Vagina (tissue), 2 donors: ENCODE measurements around the gene PPFIA4.

ENCODE experiments used
- CTCF ChIP-seq, 3 experiments: fragments of 450-650 bp in 2 of 3; fragments of 200-600 bp in 1 of 3; sonication (generic) in 1 of 3; IDR thresholded peaks; one replicate each; pipeline ENCODE4 v1.5.1; 2017 to 2019; ENCODE audit warnings: antibody characterized with exemption in 3 of 3, mild to moderate bottlenecking in 2 of 3, moderate library complexity in 2 of 3
- POLR2A ChIP-seq, 2 donors: fragments of 450-650 bp; IDR thresholded peaks; one replicate each; pipeline ENCODE4 v1.6.1; 2017; ENCODE audit warnings: antibody characterized with exemption in 2 of 2, mild to moderate bottlenecking in 2 of 2, moderate library complexity in 2 of 2
- POLR2AphosphoS5 ChIP-seq, 2 donors: sonication (generic); formaldehyde crosslinking; IDR thresholded peaks; one replicate each; pipeline ENCODE4 v1.9.0; 2017; ENCODE audit warnings: antibody characterized with exemption in 2 of 2, mild to moderate bottlenecking in 2 of 2, low read depth in 1 of 2; ENCODE audit not compliant: insufficient read depth in 1 of 2

GRCh38 chr1:203017061-203017460 is 9.2 kb upstream of the PPFIA4 start:
- TF ChIP-seq CTCF (IDR thresholded peaks at IDR 0.05) (no peak), POLR2A (IDR thresholded peaks at IDR 0.05) (no peak), POLR2AphosphoS5 (IDR thresholded peaks at IDR 0.05; ENCODE audit: insufficient read depth in 1 of 2, low read depth in 1 of 2) (no peak)
